OCI-M1 (cell line): ENCODE data around the gene DNAJC13.
A peak's percentile ranks its signal among the peaks of the same experiment; 100 is the strongest.
"Not testable (repeated sequence)": the region's sequence is repeated elsewhere in the genome, so short reads cannot be mapped to it uniquely, and the experiment has no call there.

ENCODE experiments used
- DNase-seq: peaks from one replicate; lab custom pipeline; 2025; lab: John Stamatoyannopoulos, UW

DNAJC13 gene

GRCh38 chr3:132416807-132417694 is at the start of gene DNAJC13:
TSS of gene DNAJC13 (plus strand) at chr3:132417502. CDS start at chr3:132434551, 17,049 bp downstream.
- DNase-seq, result peak; percentile 96

GRCh38 chr3:132368515-132368914 is 48.8 kb upstream of the DNAJC13 start:
- no peak for DNase-seq

- no peak for DNase-seq
These were observed 48.3 kb upstream of the DNAJC13 start for GRCh38 chr3:132368962-132369361.

GRCh38 chr3:132376945-132377354 is 40.4 kb upstream of the DNAJC13 start:
- DNase-seq, result not testable (repeated sequence)

GRCh38 chr3:132378048-132378762 is 39.1 kb upstream of the DNAJC13 start:
- no peak for DNase-seq

- DNase-seq, result no peak
These were observed 38.5 kb upstream of the DNAJC13 start for GRCh38 chr3:132378846-132379245.

GRCh38 chr3:132380920-132381319 is 36.4 kb upstream of the DNAJC13 start:
- DNase-seq, result no peak

- DNase-seq, result no peak
These were observed 35.9 kb upstream of the DNAJC13 start for GRCh38 chr3:132381348-132381944.

- no peak for DNase-seq
These were observed 35.0 kb upstream of the DNAJC13 start for GRCh38 chr3:132382267-132382666.

GRCh38 chr3:132382688-132383194 is 34.6 kb upstream of the DNAJC13 start:
- DNase-seq, result no peak

GRCh38 chr3:132386259-132386658 is 31.0 kb upstream of the DNAJC13 start:
- DNase-seq, result no peak

GRCh38 chr3:132392675-132393074 is 24.6 kb upstream of the DNAJC13 start:
- DNase-seq, result not testable (repeated sequence)

- DNase-seq, result no peak
These were observed 23.0 kb upstream of the DNAJC13 start for GRCh38 chr3:132394320-132394719.

- no peak for DNase-seq
These were observed 22.2 kb upstream of the DNAJC13 start for GRCh38 chr3:132395126-132395525.

- DNase-seq, result no peak
These were observed 21.0 kb upstream of the DNAJC13 start for GRCh38 chr3:132396255-132396654.

- DNase-seq, result not testable (repeated sequence)
These were observed 20.5 kb upstream of the DNAJC13 start for GRCh38 chr3:132396776-132397175.

GRCh38 chr3:132399054-132399929 is 18.0 kb upstream of the DNAJC13 start:
- DNase-seq, result peak; percentile 70

GRCh38 chr3:132401255-132401654 is 16.0 kb upstream of the DNAJC13 start:
- DNase-seq, result no peak

GRCh38 chr3:132404276-132404675 is 13.0 kb upstream of the DNAJC13 start:
- no peak for DNase-seq

GRCh38 chr3:132405188-132405587 is 12.1 kb upstream of the DNAJC13 start:
- no peak for DNase-seq

GRCh38 chr3:132405609-132406299 is 11.5 kb upstream of the DNAJC13 start:
- no peak for DNase-seq
